ENCODE data around the gene NKAIN4.

NKAIN4 gene

DNA sequence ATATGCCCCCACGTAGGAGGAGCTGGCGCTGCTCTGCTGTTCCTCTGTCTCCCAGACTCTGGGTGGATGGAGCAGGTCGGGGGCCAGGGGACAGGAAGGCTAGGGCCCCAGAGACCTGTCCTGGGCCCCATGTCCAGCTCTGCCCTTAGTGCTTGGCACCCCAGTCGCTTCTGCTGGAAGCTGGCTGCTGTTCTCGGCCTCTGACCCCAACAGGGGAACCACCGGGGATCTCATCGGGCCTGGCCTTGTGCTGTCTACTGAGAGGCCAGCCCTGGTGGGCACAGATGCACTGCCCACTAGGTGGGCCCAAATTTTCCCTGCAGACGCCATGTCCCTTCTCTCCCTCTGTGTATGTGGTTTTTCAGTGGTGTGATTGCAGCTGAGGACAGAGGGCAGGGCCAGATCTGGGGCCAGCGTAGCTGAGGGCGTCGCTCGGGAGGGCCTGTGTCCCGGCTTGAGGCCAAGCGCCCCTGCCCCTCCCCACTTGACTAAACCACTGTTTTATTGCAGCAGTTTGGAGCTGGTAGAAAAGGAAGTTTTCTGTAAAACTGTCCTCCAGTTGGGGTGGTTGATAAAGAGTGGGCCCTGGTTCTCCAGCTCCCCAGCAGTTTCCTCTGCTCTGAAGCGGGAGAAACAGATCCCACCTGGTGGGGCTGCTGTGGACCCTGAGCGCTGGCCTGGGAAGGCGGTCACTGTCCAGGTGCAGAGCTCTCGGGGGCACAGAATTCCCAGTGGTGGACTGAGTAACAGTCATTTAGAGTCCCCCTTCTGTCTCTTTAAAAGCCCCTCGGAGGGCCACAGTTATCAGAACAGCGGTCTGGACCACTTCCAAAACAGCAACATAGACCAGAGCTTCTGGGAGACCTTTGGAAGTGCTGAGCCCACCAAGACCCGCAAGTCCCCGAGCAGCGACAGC lies 32.8 kb upstream of the NKAIN4 start:
- TF ChIP-seq EZH2 (optimal IDR thresholded peaks at IDR 0.05; ENCODE audit: low read depth, low read length): no peak
- no peak for TF ChIP-seq CTCF (IDR thresholded peaks at IDR 0.05; ENCODE audit: low read length)
- no peak for TF ChIP-seq EZH2phosphoT487 (IDR thresholded peaks at IDR 0.05; ENCODE audit: low read length)
- DNase-seq: no peak
- H3K4me1 ChIP-seq (ENCODE audit: low read length): no peaks in the 10 kb centered on the region
- H3K79me2 ChIP-seq (ENCODE audit: low read length): no peaks in the 10 kb centered on the region
- no peaks in the 10 kb centered on the region for H3K36me3 ChIP-seq (replicated peaks; ENCODE audit: insufficient read depth, low read length)
- no peak overlapping the region for H3K4me2 ChIP-seq (ENCODE audit: low read depth, low read length)
- no peak overlapping the region for H3K4me3 ChIP-seq (ENCODE audit: low read length)
- H4K20me1 ChIP-seq (ENCODE audit: insufficient read depth, low read length): no peaks in the 10 kb centered on the region
- H3K9ac ChIP-seq (ENCODE audit: low read length): no peak overlapping the region
- H3K27ac ChIP-seq (ENCODE audit: low read length): no peak overlapping the region
- no peaks in the 10 kb centered on the region for H3K9me2 ChIP-seq (replicated peaks; ENCODE audit: insufficient read depth, low read length)
- no peak overlapping the region for H2AFZ ChIP-seq (ENCODE audit: low read length)
- no peaks in the 10 kb centered on the region for H3F3A ChIP-seq (ENCODE audit: insufficient read depth, low read length)
- H3K9me3 ChIP-seq (replicated peaks; ENCODE audit: insufficient read depth, low read length): no peaks in the 10 kb centered on the region
- peaks cover 7% of the 10 kb centered on the region; the same call in 1 of the 2 replicates for H3K27me3 ChIP-seq (replicated peaks; ENCODE audit: insufficient read depth, low read length)

- Histone ChIP-seq H3K9me2 (replicated peaks; ENCODE audit: insufficient read depth, low read length) (no peaks in the 10 kb centered on the region), H3K79me2 (ENCODE audit: low read length) (no peaks in the 10 kb centered on the region), H3K36me3 (replicated peaks; ENCODE audit: insufficient read depth, low read length) (no peaks in the 10 kb centered on the region), H3K4me3 (ENCODE audit: low read length) (no peak overlapping the region), H3F3A (ENCODE audit: insufficient read depth, low read length) (no peaks in the 10 kb centered on the region), H3K9me3 (replicated peaks; ENCODE audit: insufficient read depth, low read length) (no peaks in the 10 kb centered on the region), H3K4me1 (ENCODE audit: low read length) (no peaks in the 10 kb centered on the region), H2AFZ (ENCODE audit: low read length) (no peak overlapping the region), H3K4me2 (ENCODE audit: low read depth, low read length) (no peak overlapping the region), H4K20me1 (ENCODE audit: insufficient read depth, low read length) (no peaks in the 10 kb centered on the region), H3K27ac (ENCODE audit: low read length) (no peak overlapping the region), H3K27me3 (replicated peaks; ENCODE audit: insufficient read depth, low read length) (no peaks in the 10 kb centered on the region), H3K9ac (ENCODE audit: low read length) (no peak overlapping the region)
- DNase-seq: no peak
- TF ChIP-seq EZH2phosphoT487 (IDR thresholded peaks at IDR 0.05; ENCODE audit: low read length): no peak
Measured at GRCh38 chr20:63285636-63286615, 31.7 kb upstream of the NKAIN4 start.

DNA sequence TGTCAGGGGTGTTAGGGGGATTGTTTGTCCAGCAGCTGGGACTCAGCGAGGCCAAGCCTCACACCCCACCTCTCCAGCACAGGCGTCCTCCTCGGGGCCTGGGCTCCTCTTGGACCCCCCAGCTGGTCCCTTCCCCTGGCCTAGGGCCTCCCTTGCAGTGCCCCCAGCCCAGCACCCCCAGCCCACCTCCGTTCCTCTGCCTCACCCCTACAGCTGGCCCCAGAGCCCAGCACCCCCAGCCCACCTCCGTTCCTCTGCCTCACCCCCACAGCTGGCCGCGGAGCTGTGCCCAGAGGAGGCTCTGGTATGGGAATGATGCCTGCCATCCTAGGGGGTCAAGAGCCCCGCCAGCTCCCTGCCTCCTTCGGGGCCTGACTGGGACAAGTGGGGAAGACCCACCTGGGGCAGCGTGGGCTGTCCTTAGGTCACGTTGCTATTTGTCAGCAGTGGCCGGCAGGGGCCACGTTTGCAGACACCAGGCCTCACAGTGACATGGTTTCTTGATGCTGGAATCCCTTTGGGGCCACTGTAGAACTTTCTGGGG lies 30.8 kb upstream of the NKAIN4 start:
- Histone ChIP-seq H3K9ac (ENCODE audit: low read length) (no peak overlapping the region), H3K27me3 (replicated peaks; ENCODE audit: insufficient read depth, low read length) (no peaks in the 10 kb centered on the region), H3K9me2 (replicated peaks; ENCODE audit: insufficient read depth, low read length) (no peaks in the 10 kb centered on the region), H3K79me2 (ENCODE audit: low read length) (no peaks in the 10 kb centered on the region), H3K4me3 (ENCODE audit: low read length) (no peak overlapping the region), H3K27ac (ENCODE audit: low read length) (no peak overlapping the region), H3K36me3 (replicated peaks; ENCODE audit: insufficient read depth, low read length) (no peaks in the 10 kb centered on the region), H3F3A (ENCODE audit: insufficient read depth, low read length) (no peaks in the 10 kb centered on the region), H4K20me1 (ENCODE audit: insufficient read depth, low read length) (no peaks in the 10 kb centered on the region), H3K4me1 (ENCODE audit: low read length) (no peaks in the 10 kb centered on the region), H3K4me2 (ENCODE audit: low read depth, low read length) (no peak overlapping the region), H2AFZ (ENCODE audit: low read length) (no peak overlapping the region), H3K9me3 (replicated peaks; ENCODE audit: insufficient read depth, low read length) (no peaks in the 10 kb centered on the region)
- no peak for DNase-seq
- no peak for TF ChIP-seq CTCF (IDR thresholded peaks at IDR 0.05; ENCODE audit: low read length)
- TF ChIP-seq EZH2 (optimal IDR thresholded peaks at IDR 0.05; ENCODE audit: low read depth, low read length): no peak
- TF ChIP-seq EZH2phosphoT487 (IDR thresholded peaks at IDR 0.05; ENCODE audit: low read length): no peak
